Stimulated activated CD8-positive, alpha-beta memory T cell treated with anti-CD3 and anti-CD28 coated beads, Interleukin-12 subunit alpha, Interleukin-12 subunit beta, amount 100 ng/mL, for 24 hours (primary cell): ENCODE results near the gene TTC28.
"Not testable (repeated sequence)": the region's sequence is repeated elsewhere in the genome, so short reads cannot be mapped to it uniquely, and the experiment has no call there.

Experiments used
- DNase-seq: peaks from one replicate; pipeline ENCODE4 v3.0.0-alpha.2; 2020; ENCODE audit errors: extremely low read depth

TTC28 gene

DNA sequence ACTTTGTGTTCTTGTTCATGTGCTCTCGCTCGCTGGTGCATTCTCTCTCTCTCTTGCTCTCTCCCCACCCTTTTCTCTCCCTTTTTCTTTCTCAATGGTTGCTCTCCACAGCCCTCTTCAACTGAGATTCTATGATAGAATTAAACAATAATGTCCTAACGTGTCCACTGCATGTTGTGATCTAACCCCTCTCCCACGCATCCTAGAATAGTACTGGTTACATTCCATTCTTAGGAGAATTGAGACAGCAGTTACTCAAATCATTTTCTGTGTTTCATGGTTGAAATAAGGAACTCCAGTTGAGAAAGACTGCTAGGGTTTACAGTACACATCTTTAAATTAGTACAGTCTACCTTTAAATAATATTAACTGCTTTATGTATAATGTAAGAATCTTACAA is 442.5 kb downstream of the TTC28 start:
- no peak for DNase-seq

DNA sequence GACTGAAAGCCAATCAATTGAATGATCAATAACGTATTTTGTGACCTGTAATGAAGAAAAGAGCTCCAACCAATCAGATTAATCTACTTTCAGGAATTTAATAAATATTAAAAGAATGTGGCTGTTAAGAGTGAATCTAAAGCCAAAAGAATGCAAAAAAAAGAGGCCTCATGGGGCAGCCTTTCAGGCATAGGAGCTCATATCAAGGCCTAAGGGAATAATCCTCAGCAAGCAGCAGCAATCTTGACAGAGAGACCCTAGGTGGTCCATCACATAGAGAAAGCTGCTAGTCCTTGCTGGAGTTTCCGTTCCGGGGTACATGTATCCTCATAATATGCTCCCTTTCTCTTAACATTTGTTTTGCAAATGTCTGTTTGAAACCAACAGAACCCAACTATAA is 447.4 kb downstream of the TTC28 start:
- DNase-seq: no peak

DNA sequence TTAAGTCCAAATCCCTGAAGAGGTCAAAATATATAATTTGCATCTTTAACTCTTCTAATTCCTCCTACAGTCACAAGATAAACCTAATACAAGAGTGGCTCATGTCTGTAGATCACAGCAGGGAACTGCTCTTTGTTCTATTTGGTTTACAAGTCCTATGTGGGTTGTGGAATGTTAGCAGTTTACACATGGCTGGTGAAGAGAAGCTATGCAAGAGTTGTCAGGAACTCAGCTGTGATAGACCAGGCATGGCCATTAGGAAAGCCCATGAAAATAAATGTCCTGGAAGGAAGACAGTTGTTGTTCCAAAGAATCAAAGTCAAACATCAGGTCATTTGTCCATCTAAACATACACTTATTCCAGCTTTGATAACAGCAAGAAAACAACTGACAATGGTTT is 448.2 kb downstream of the TTC28 start:
- DNase-seq: no peak

DNA sequence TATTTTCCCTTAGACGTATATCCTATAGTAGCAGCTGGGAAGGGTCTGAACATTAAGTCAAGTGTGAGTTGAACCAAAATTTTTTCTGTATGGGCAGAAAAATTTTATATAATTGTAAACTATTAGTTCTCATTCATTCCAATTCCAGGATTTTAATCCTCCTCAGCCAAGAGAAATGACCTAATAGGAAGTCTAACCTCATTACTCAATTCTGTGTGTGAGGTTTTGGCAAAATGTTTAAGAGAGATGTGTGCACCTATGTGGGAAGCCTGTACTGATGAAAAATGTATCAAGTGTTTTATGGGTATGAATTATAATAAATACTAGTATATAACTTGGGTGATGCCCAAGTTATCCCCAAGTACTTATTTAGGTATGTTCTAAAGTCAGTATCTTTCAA is 449.0 kb downstream of the TTC28 start:
- DNase-seq: no peak

DNA sequence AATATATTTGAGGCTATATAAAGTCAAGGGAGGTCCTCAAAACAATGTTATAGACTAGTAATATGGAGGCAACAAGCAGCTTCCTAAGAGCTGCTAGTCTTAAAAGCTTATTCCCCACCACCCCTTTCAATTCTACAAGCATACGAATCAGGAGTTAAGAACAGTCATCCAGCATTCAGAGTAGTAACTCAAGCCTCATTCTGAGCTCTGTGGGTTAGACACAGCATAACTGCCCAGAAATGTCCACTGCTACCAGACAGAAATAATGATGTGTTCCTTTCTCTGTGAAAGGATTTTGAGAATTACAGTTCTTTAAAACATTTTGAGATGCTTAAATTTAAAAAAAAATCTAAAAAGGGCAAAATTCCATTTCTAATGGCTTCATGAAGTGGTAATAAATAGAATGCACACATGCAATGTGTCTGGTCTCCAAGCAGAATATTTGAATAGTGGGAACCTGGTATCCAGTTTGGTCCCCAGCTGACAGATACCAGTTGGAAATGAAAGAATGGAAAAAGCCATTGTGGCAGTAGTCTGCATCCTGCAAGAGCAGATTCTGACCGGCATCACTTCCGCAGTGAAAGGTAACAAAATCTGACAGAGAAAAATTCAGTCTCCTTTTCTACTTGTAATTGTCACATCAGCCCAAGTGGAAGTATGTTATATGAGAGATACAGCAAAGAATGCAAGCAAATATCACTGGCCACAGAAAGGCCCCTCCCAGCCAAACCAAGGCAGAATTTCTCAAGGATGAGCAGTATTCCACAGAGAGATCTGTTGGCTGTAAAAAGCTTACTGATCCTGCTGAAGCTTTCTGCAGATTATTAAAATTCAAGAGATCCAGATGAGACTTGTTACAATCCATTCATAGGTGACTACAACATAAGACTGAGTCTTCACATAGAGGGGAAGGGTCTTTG is 449.8 kb downstream of the TTC28 start:
- no peak for DNase-seq

DNA sequence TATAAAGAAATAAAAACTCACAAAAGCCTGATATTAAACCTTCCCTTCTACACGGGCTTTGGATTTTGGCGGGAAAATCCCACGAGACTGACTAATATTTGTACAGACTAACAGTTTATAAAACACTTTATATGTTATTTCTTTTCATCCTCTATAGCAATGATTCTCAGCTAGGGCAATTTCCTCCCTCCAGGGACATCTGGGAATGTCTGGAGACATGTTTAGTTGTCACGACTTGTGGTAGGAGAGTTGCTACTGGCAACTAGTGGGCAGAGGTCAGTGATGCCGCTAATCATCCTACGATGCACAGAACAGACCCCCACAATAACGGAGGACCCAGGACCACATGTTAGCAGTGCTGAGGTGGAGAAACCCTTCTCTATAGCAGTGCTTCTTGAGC is 455.8 kb downstream of the TTC28 start:
- no peak for DNase-seq

DNA sequence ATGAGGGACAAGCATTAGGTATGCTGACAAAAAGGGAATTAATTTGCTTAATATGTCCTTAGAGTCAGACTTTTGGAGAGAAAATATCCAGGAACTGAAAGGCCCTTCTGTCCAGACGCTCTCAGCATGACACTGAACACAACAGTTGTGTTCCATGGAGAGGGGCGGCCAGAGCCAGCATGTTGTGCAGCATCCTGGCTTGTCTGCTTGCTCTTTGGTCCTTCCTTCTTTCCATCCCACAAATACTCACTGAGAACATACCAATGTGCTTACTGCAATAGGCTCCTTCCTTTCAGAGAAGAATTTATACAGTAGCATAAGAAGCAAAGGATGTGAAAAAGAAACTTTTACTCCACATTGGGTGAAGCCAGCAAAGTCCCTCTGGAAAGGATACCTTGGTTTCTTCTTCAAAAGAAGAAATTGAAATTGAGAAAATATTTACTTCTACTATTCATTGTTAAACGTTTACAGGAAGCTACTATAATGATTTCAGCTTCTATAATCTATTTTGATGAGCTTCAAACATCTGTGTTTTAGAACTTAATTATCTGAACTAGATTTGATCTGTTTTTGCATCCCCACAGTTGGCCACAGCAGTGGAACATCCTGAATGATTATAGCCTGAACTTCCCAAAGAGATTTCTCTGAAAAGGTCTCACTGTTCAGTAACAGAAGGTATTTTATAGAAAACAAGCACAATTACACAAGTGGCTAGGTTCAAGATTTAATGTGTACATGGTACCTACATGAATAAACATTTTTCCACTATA is 456.5 kb downstream of the TTC28 start:
- no peak for DNase-seq

DNA sequence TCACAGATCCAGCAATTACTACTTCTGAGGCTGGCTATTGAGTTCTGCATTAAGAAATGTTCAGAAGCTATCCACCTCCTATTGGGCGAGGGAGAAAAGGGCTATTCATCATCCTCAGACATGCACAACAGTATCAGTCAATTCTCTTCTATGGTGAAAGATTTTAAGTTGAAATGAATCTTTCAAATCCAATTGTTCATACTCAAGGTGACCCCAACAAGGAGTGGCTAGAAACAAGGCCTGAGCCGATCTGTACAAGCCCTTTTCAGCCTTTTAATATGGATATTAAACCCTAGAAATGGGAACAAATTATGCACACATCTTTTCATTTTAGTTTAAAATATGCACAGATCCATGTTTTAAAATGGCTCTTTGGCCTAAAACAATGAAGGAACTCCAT is 457.1 kb downstream of the TTC28 start:
- no peak for DNase-seq

DNA sequence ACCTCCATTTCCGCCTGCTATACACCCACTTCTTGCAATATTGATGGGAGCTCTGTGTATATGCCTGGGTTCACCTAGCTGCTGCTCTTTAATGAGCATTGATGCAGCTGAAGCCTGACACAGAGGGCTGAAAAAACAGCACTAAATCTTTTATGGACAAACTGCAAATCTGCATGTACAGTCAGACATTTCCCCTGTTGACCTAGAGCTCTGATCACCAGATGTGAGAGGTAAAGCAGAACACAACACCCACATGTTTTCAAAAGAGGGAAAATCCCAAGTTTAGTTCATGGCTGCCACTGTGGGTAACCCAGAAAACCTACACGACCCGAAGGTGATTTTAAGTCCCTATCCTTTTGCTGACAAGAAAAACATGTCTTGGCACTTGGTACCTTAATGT is 457.6 kb downstream of the TTC28 start:
- DNase-seq: no peak

DNA sequence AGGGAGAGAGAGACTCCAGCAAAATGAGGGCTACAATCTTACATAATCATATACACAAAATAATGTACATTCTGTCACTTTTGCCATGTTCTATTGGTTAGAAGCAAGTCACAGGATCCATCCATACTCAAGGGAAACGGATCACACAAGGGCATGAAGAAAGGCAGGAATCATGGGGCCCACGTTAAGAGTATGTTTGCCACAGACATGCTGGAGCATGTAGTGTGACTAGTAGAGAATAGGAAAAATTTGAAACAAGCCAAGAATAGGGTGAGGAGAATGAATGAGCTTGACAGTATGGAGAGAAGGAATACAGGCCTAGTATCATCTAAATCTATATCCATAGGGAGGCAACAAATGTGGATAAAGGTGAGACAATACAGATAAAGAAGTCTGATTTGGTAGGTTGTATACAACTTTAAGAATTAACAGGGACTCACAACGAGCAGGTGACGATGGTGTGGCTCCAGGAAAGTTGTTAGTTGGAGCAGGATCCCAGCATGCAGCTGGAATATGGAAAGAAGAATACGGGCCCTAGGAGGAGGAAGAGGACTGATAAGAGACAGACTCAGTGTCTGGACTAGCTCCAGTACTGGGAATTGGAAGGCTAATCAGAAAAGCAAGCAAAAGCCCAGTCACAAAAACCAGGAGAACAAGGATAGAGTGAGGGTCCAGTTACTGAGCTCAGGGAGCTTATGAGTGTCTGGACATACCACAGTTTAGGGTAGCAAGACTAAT is 458.8 kb downstream of the TTC28 start:
- no peak for DNase-seq

DNA sequence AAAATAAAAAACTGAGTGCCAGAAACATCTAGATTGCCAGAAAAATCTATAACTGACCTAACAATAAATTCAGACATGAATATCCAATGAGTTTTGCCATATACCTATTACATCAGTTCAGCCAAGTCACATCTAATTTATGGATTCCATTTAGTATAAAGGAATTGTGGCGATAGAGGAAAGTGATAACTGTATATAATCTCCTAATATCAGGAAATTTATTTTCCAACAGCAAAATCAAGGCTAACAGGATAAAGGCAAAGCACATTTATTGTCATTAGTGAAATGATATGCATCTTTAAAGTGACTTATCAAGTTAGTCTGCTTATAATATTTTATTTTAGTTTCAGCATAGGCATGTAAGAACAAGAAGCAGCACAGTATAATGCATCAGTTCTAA is 462.4 kb downstream of the TTC28 start:
- no peak for DNase-seq

DNA sequence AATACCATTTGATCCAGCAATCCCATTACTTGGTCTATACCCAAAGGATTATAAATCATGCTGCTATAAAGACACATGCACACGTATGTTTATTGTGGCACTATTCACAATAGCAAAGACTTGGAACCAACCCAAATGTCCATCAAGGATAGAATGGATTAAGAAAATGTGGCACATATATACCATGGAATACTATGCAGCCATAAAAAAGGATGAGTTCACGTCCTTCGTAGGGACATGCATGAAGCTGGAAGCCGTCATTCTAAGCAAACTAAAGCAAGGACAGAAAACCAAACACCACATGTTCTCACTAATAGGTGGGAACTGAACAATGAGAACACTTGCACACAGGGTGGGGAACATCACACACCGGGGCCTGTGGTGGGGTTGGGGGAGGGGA is 464.9 kb downstream of the TTC28 start:
- not testable (repeated sequence) for DNase-seq

DNA sequence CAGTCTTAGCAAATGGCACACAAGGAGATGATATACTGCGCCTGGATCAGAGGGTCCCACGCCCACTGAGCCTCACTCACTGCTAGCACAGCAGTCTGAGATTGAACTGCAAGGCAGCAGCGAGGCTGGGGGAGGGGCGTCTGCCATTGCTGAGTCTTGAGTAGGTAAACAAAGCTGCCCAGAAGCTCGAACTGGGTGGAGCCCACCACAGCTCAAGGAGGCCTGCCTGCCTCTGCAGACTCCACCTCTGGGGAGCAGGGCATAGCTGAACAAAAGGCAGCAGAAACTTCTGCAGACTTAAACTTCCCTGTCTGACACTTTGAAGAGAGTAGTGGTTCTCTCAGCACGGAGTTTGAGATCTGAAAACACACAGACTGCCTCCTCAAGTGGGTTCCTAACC is 470.2 kb downstream of the TTC28 start:
- DNase-seq: not testable (repeated sequence)

DNA sequence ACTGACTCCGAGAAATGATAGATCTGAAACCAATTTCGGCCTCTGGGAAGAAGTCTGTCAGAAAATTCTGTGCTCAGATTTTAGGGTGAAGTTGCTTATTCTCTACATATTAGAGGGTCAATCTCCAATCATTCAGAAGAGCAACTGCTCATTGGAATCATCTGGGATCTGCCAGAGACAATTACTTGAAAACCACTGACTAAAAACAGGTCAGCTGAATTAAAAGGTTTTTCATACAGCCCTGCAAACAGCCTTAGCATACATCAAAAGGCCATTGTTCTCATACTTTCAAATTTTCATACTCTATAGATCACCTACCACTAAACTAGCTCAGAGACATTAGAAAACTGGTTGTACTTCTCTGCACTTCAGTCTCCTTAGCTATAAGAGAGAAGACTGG is 470.9 kb downstream of the TTC28 start:
- no peak for DNase-seq

DNA sequence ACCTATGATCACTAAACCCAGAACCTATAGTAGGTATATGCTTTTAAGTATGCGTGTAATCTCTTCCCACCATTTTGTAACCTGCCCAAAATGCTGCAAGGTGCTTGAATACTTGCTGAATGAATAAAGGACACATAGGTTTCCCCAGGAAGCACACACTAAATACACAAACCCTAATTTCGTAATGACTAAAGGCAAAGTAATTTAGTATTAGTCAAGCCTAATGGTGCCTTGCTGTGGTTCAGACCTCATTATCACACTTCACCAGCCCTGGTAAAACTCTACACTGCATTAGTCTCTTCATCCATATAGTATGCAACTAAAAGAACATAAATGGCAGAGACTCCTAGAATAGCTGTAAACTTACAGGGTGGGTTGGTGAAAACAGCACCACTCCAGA is 471.6 kb downstream of the TTC28 start:
- no peak for DNase-seq

DNA sequence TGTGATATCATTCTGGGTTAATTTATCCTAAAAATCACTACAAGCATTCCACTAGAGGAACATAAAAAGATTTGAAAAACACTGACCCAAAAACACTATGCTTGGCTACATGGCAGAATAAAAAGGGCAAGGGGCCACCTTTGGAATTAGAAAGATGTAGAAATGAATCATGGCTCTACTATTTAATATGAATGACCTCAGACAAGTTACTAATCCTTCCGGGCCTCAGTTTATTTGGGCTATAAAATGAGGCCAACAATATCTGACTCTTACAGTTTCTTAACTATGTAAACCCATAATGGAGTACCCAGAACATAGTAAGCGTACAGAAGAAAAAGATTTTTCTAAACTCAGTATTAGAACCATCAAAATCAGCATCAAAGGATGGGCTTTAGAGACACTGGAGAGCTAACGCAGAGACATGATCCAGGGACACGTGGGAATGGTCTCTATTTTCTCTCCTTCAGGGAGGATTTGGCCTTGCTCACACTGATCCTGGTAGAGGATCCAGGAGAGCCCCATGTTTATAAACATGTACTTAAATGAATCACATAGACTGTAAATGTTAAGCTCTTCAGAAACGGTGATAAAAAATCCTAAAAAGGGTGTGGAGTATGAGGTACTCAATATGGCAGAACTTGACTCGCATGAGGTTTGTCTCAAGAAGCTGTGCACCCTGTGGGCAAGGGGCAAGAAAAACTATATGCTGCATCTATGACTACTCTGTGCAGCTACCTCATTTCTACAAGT is 472.2 kb downstream of the TTC28 start:
- DNase-seq: no peak

DNA sequence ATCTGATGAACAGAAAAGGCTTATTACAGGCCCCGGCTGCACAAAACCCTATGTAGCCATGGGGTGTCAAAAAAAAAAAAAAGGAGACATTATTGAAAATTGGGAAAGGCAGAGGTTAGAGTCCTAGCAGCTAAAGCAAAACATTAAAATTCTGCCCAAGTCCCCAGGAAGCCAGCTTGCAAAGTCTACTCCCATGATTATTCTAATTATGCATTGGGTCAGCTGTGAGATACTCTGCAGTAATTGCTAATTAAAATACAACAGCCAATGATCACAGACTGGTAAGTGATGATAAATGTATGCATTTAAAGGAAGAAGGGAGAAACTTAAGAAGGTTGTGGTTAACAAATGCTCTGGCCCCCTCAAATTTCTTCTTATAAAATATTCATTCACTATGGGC is 473.7 kb downstream of the TTC28 start:
- DNase-seq: no peak

DNA sequence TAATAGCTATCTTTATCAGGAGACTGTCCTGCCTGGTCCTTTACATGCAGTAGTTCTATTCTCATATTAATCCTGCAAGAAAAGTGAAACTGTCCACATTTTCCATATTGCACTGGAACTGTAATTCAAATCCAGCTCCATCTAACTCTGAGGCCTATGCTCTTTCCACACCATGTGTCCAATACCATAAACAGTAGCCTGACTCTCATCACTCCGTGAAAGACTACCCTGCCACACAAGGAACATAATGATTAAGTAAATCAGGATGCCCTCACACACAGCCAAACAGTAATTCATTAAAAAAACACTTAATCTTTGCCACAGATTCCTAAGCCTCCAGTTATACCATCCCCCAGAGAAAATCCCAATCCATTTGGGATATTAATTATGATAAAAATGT is 475.3 kb downstream of the TTC28 start:
- DNase-seq: no peak

DNA sequence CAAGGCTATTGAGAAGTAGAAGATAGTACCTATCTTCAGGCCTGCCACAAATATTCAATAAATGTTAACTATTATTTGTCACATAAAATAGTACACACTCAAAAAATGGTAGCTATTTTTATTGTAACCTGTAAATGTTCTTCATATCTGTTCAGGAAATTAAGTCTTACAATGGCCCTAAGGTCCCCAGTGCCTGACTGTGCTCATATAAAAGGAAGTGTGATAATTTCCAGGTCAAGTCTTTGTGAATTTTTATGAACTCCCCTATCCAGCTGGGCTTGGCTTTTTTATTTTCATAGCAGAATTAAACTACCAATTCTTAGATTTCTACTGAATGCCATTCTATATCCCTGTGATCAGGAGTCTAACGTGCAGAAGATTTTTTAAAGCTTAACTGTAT is 476.4 kb downstream of the TTC28 start:
- DNase-seq: no peak

DNA sequence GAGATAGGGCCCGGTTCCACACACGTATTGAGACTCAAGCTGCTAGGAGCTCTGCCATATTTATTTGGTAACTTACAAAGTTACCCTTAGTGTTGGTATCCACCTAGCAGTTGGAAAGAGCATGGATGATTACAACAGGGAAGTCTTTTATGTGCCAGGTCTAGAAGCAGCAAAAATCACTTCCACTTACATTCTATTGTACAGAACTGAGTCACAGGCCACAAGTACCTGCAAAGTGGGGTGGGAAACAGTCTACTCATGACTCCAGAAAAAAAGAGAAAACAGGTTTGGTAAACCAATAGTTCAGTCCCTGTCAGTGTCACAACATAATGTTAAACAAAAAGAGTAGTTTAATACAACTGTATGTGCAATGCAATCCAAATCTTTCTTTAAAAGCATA is 480.9 kb downstream of the TTC28 start:
- no peak for DNase-seq

DNA sequence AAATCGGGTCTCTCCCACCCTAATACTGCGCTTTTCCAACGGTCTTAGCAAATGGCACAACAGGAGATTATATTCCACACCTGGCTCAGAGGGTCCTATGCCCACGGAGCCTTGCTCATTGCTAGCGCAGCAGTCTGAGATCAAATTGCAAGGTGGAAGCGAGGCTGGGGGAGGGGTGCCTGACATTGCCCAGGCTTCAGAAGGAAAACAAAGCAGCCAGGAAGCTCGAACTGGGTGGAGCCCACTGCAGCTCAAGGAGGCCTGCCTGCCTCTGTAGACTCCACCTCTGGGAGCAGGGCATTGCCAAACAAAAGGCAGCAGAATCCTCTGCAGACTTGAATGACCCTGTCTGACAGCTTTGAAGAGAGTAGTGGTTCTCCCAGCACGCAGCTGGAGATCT is 488.1 kb downstream of the TTC28 start:
- DNase-seq: not testable (repeated sequence)
